IMR-90 (cell line): ENCODE results near the gene LLCFC1. TPM values are rescaled to one million over a fixed set of nuclear protein-coding genes. Genes with fewer than 3 reads are reported as not detected.
A peak's percentile ranks its signal among the peaks of the same experiment; 100 is the strongest.

Source experiments
- ATAC-seq: fragments of 200-7000 bp; cut with Tn5 transposase; 2 replicates; pipeline ENCODE4 v1.9.1; 2020; ENCODE audit warnings: low read depth, mild to moderate bottlenecking, moderate library complexity
- BruUV-seq: library from RNA; stranded (reverse); fragments of 400-500 nt; replicated peaks from 2 replicates; lab custom pipeline; 2021; lab: Mats Ljungman, UMichigan
- CTCF ChIA-PET: fragments of 300-600 bp; formaldehyde crosslinking; extraction: SDS; loops from one replicate; lab custom pipeline; 2021; ENCODE audit warnings: antibody characterized with exemption; lab: Yijun Ruan, JAX
- POLR2A ChIA-PET: fragments of 300-600 bp; sonication (Branson Sonifier 250); formaldehyde crosslinking; loops from one replicate; lab custom pipeline; 2022; ENCODE audit warnings: antibody characterized with exemption; ENCODE audit not compliant: unreplicated experiment; lab: Charles Lee
- DNase-seq: peaks from one replicate; pipeline ENCODE4 v3.0.0; 2013
- H2AFZ ChIP-seq: replicated peaks from 2 replicates; pipeline ENCODE3; 2013; ENCODE audit warnings: low read length, mild to moderate bottlenecking; ENCODE audit not compliant: poor library complexity
- H2AK5ac ChIP-seq: 2 replicates; pipeline ENCODE4 v1.6.1; 2013; ENCODE audit warnings: low read depth, low read length, inconsistent platforms
- H2AK9ac ChIP-seq: replicated peaks from 2 replicates; pipeline ENCODE3; 2013; ENCODE audit warnings: mild to moderate bottlenecking, low read depth, low read length, moderate library complexity; ENCODE audit not compliant: poor library complexity
- H2BK120ac ChIP-seq: 2 replicates; pipeline ENCODE4 v1.6.1; 2013; ENCODE audit warnings: low read depth, low read length, inconsistent platforms
- H2BK15ac ChIP-seq: 3 replicates; pipeline ENCODE4 v1.6.1; 2013; ENCODE audit warnings: low read depth, low read length, inconsistent platforms
- H2BK20ac ChIP-seq: 2 replicates; pipeline ENCODE4 v1.6.1; 2013; ENCODE audit warnings: low read depth, mild to moderate bottlenecking, inconsistent platforms, low read length, moderate library complexity
- H2BK5ac ChIP-seq: 2 replicates; pipeline ENCODE4 v1.6.1; 2013; ENCODE audit warnings: mild to moderate bottlenecking, low read depth, low read length, inconsistent platforms; ENCODE audit not compliant: poor library complexity, severe bottlenecking
- H3K14ac ChIP-seq: replicated peaks from 2 replicates; pipeline ENCODE4 v1.6.1; 2013; ENCODE audit warnings: low read depth, low read length, inconsistent platforms
- H3K18ac ChIP-seq: 2 replicates; pipeline ENCODE4 v1.6.1; 2013; ENCODE audit warnings: low read depth, low read length, control low read depth
- H3K23ac ChIP-seq: 2 replicates; pipeline ENCODE4 v1.6.1; 2013; ENCODE audit warnings: low read depth, low read length, inconsistent platforms
- H3K27ac ChIP-seq: 2 replicates; pipeline ENCODE4 v1.5.1; 2013; ENCODE audit warnings: mild to moderate bottlenecking, control low read depth, low read length; ENCODE audit not compliant: insufficient read depth
- H3K27me3 ChIP-seq: 2 replicates; pipeline ENCODE4 v1.6.1; 2013; ENCODE audit warnings: low read length; ENCODE audit not compliant: control insufficient read depth, insufficient read depth
- H3K36me3 ChIP-seq: 2 replicates; pipeline ENCODE4 v1.6.1; 2013; ENCODE audit warnings: low read length, mixed read lengths; ENCODE audit not compliant: control insufficient read depth, insufficient read depth
- H3K4ac ChIP-seq: 2 replicates; pipeline ENCODE4 v1.6.1; 2013; ENCODE audit warnings: low read depth, low read length, inconsistent platforms
- H3K4me1 ChIP-seq: 2 replicates; pipeline ENCODE4 v1.6.1; 2013; ENCODE audit warnings: low read length, mixed read lengths; ENCODE audit not compliant: control insufficient read depth, insufficient read depth
- H3K4me2 ChIP-seq: 2 replicates; pipeline ENCODE4 v1.6.1; 2013; ENCODE audit warnings: low read depth, mild to moderate bottlenecking, control low read depth, low read length, moderate library complexity
- H3K4me3 ChIP-seq: 2 replicates; pipeline ENCODE4 v1.5.1; 2013; ENCODE audit warnings: low read depth, mild to moderate bottlenecking, control low read depth, low read length, moderate library complexity; ENCODE audit not compliant: insufficient read depth
- H3K56ac ChIP-seq: 2 replicates; pipeline ENCODE4 v1.6.1; 2013; ENCODE audit warnings: low read length, inconsistent platforms; ENCODE audit not compliant: insufficient read depth; ENCODE audit errors: extremely low read depth
- H3K79me1 ChIP-seq, 2 experiments: 2 replicates each; pipeline ENCODE4 v1.6.1; 2013; ENCODE audit warnings: low read length in 2 of 2, inconsistent platforms in 1 of 2, low read depth in 1 of 2
- H3K9ac ChIP-seq: 2 replicates; pipeline ENCODE4 v1.6.1; 2013; ENCODE audit warnings: low read depth, low read length, control low read depth
- H3K9me1 ChIP-seq: 2 replicates; pipeline ENCODE4 v1.6.1; 2013; ENCODE audit warnings: low read length, inconsistent platforms; ENCODE audit not compliant: insufficient read depth
- H3K9me3 ChIP-seq: 2 replicates; pipeline ENCODE4 v1.6.1; 2013; ENCODE audit warnings: low read length; ENCODE audit not compliant: control insufficient read depth, insufficient read depth
- H4K20me1 ChIP-seq: 2 replicates; pipeline ENCODE4 v1.6.1; 2013; ENCODE audit warnings: low read length, inconsistent platforms; ENCODE audit not compliant: insufficient read depth
- H4K5ac ChIP-seq: 2 replicates; pipeline ENCODE4 v1.6.1; 2013; ENCODE audit warnings: mild to moderate bottlenecking, low read depth, low read length, control low read depth
- H4K8ac ChIP-seq, 2 experiments: 2 replicates each; pipeline ENCODE4 v1.6.1; 2013; ENCODE audit warnings: low read depth in 2 of 2, low read length in 2 of 2, control low read depth in 1 of 2, inconsistent platforms in 1 of 2
- H4K91ac ChIP-seq: 2 replicates; pipeline ENCODE4 v1.6.1; 2013; ENCODE audit warnings: low read depth, low read length, inconsistent platforms; ENCODE audit not compliant: insufficient read depth
- NFE2L2 ChIP-seq: fragments of 150-350 bp; IDR thresholded peaks from 2 replicates; pipeline ENCODE4 v1.6.1; 2016; ENCODE audit warnings: low read depth, mild to moderate bottlenecking, low read length
- USF2 ChIP-seq: fragments of 150-350 bp; IDR thresholded peaks from 2 replicates; pipeline ENCODE4 v1.6.1; 2017; ENCODE audit warnings: mild to moderate bottlenecking, antibody characterized with exemption, low read length, low read depth
- WGBS, 2 experiments: methylation state at CpG; one replicate each; pipeline versions ENCODE4 v1.1.5 to v1.1.7; 2013; ENCODE audit warnings: missing lambda C conversion rate in 2 of 2; ENCODE audit not compliant: insufficient read length in 1 of 2; ENCODE audit errors: extremely low coverage in 2 of 2; 5-methylcytosine and 5-hydroxymethylcytosine counted together
- dilution Hi-C: fragments of 300-500 bp; cut with HindIII; formaldehyde crosslinking; loops from one replicate; pipeline ENCODE4 v1.14.3; 2018; ENCODE audit warnings: low sequenced_read_pairs; ENCODE audit not compliant: unreplicated experiment
- in situ Hi-C: fragments of 300-500 bp; cut with MboI; formaldehyde crosslinking; loops from 3 replicates; pipeline ENCODE4 v1.14.3; 2019; ENCODE audit warnings: low sequenced_read_pairs, inconsistent platforms, mixed read lengths
- intact Hi-C: fragments of 100-400 bp; cut with micrococcal nuclease; formaldehyde crosslinking; loops from 2 replicates; pipeline ENCODE4 v1.10.0; 2022
- polyA plus RNA-seq, 3 experiments: library from polyadenylated mRNA; depleted of rRNA; stranded (reverse); fragments of >200 nt; gene quantifications; 2 replicates each; pipeline ENCODE4 v1.2.3, GENCODE V29; 2012; ENCODE audit warnings: low replicate concordance in 1 of 3
- total RNA-seq: library from RNA; depleted of rRNA; stranded (reverse); fragments of >200 nt; gene quantifications from 2 replicates; pipeline ENCODE4 v1.2.3, GENCODE V29; 2012

The LLCFC1 gene
- total and polyA plus RNA-seq, 2 of the 4 experiments (the other 2 are of a cell fraction), result not detected

DNA sequence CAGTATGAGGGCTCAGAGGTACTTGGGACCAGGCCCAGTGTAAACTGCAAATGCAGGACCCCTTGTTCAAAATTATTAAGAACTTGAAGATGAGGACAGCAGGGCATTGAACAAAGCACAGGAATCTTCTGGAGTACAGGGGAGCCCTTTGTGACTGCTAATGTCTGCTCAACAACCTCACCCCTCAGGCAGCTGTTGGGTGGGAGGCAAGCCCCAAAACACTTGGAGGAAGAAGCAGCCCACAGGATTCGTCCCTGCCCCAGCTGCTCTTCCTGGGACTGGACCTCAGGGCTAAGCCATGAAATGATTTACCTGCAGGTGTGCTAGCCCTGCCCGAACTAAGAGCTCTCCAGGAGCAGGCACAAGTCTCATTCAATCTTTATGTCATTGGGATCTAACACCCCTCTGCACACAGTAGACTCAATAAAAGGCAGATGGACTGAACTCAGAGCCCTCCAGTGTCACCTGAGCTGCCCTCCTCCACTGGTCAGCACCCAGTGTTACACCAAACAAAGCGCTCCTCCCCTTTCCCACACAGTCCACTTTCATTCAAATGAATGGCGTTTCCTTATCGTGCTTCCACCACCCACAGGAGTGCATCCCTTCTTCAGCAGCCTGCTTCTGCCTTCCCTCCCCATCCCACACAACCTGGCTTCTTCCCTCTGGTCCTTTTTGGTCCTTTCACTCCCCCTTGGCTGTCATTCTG, 6.7 kb upstream of the LLCFC1 start:
- Histone ChIP-seq H3K56ac (no peak overlapping the region), H3K36me3 (no peaks in the 10 kb centered on the region), H2AFZ (peak overlapping the region; percentile 11), H3K79me1 (no peaks in the 10 kb centered on the region), H2BK15ac (no peak overlapping the region), H3K27me3 (no peaks in the 10 kb centered on the region), H2AK5ac (no peak overlapping the region), H2BK120ac (no peak overlapping the region), H4K91ac (no peak overlapping the region), H3K27ac (no peak overlapping the region), H2BK5ac (no peak overlapping the region), H4K8ac (no peak overlapping the region), H3K4me1 (no peaks in the 10 kb centered on the region), H3K18ac (no peak overlapping the region), H2BK20ac (no peak overlapping the region), H3K23ac (no peak overlapping the region), H3K4me3 (no peak overlapping the region), H4K5ac (no peak overlapping the region), H3K9me1 (no peaks in the 10 kb centered on the region), H3K9me3 (peaks cover 14% of the 10 kb centered on the region; the same call in 1 of the 2 replicates), H3K4ac (no peak overlapping the region), H4K20me1 (no peaks in the 10 kb centered on the region), H3K14ac (no peak overlapping the region), H2AK9ac (no peak overlapping the region), H3K9ac (no peak overlapping the region), H3K4me2 (no peak overlapping the region)
- 17% methylated on average over 4 of the region's 5 CpGs; no CpG with 5 or more reads in 1 of the 2 experiments for WGBS, 2 experiments
- no peak for DNase-seq
- intact Hi-C loops (no loop called here), in situ Hi-C loops (no loop called here), dilution Hi-C loops (no loop called here)
- BruUV-seq, result no TSS peak
- POLR2A ChIA-PET, result no interaction called here
- ATAC-seq, result no peak
- CTCF ChIA-PET, result no interaction called here
- TF ChIP-seq USF2 (no peak), NFE2L2 (no peak)
